ENCODE data around the gene NUP98.

- TF ChIP-seq, protein P1, sequence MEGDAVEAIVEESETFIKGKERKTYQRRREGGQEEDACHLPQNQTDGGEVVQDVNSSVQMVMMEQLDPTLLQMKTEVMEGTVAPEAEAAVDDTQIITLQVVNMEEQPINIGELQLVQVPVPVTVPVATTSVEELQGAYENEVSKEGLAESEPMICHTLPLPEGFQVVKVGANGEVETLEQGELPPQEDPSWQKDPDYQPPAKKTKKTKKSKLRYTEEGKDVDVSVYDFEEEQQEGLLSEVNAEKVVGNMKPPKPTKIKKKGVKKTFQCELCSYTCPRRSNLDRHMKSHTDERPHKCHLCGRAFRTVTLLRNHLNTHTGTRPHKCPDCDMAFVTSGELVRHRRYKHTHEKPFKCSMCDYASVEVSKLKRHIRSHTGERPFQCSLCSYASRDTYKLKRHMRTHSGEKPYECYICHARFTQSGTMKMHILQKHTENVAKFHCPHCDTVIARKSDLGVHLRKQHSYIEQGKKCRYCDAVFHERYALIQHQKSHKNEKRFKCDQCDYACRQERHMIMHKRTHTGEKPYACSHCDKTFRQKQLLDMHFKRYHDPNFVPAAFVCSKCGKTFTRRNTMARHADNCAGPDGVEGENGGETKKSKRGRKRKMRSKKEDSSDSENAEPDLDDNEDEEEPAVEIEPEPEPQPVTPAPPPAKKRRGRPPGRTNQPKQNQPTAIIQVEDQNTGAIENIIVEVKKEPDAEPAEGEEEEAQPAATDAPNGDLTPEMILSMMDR (IDR thresholded peaks at IDR 0.05) = no peak
- TF ChIP-seq POLR2A (IDR thresholded peaks at IDR 0.05) = peak in 1 of 2 donors; percentile 41
Measured at GRCh38 chr11:3840004-3840869, 42.9 kb upstream of the NUP98 start.

Data from heart left ventricle (tissue), 13 donors.